ENCODE results near the gene PLAGL2.

GRCh38 chr20:32168184-32168910 is 39.2 kb downstream of the PLAGL2 start:
- TF ChIP-seq CTCF (IDR thresholded peaks at IDR 0.05; ENCODE audit: low read depth, low read length, poor library complexity, severe bottlenecking), result no peak
- TF ChIP-seq EZH2phosphoT487 (IDR thresholded peaks at IDR 0.05; ENCODE audit: borderline replicate concordance, low read length), result no peak

All from DOHH2 (cell line).